H9 (cell line): ENCODE results near the gene TENM4. TPM values are rescaled to one million over a fixed set of nuclear protein-coding genes. Genes with fewer than 3 reads are reported as not detected.

ENCODE experiments used
- DNase-seq: peaks from one replicate; pipeline ENCODE4 v3.0.0-alpha.2; 2017
- H2AFZ ChIP-seq: one replicate; pipeline ENCODE4 v1.6.1; 2013; ENCODE audit warnings: mild to moderate bottlenecking, low read length, control low read depth, moderate library complexity
- H2AK5ac ChIP-seq: 2 replicates; pipeline ENCODE4 v1.6.1; 2013; ENCODE audit warnings: low read length, control low read depth, mixed read lengths; ENCODE audit not compliant: insufficient read length
- H2BK120ac ChIP-seq: one replicate; pipeline ENCODE4 v1.6.1; 2013; ENCODE audit warnings: low read depth, mild to moderate bottlenecking, low read length, control low read depth, inconsistent platforms; ENCODE audit not compliant: poor library complexity, severe bottlenecking
- H2BK12ac ChIP-seq: 2 replicates; pipeline ENCODE4 v1.6.1; 2013; ENCODE audit warnings: low read length, control low read depth, mixed read lengths, low read depth; ENCODE audit not compliant: insufficient read length
- H2BK15ac ChIP-seq: 2 replicates; pipeline ENCODE4 v1.6.1; 2013; ENCODE audit warnings: low read depth, low read length, control low read depth
- H2BK20ac ChIP-seq: one replicate; pipeline ENCODE4 v1.6.1; 2013; ENCODE audit warnings: low read depth, mild to moderate bottlenecking, low read length, control low read depth, inconsistent platforms; ENCODE audit not compliant: poor library complexity, severe bottlenecking
- H2BK5ac ChIP-seq: 2 replicates; pipeline ENCODE4 v1.6.1; 2013; ENCODE audit warnings: low read length, control low read depth, mixed read lengths; ENCODE audit not compliant: insufficient read length
- H3K14ac ChIP-seq: 2 replicates; pipeline ENCODE4 v1.6.1; 2013; ENCODE audit warnings: low read length, control low read depth; ENCODE audit not compliant: insufficient read depth
- H3K18ac ChIP-seq: 2 replicates; pipeline ENCODE4 v1.6.1; 2013; ENCODE audit warnings: low read depth, mild to moderate bottlenecking, mixed read lengths, low read length, control low read depth; ENCODE audit not compliant: insufficient read length
- H3K23ac ChIP-seq: 2 replicates; pipeline ENCODE4 v1.6.1; 2013; ENCODE audit warnings: low read length, control low read depth, mixed read lengths, low read depth; ENCODE audit not compliant: insufficient read length
- H3K23me2 ChIP-seq: 2 replicates; pipeline ENCODE4 v1.6.1; 2013; ENCODE audit warnings: low read depth, mild to moderate bottlenecking, mixed read lengths, low read length, control low read depth; ENCODE audit not compliant: insufficient read length, poor library complexity, severe bottlenecking
- H3K27ac ChIP-seq: 2 replicates; pipeline ENCODE4 v1.5.1; 2013; ENCODE audit warnings: low read length, control low read depth, mixed read lengths, low read depth; ENCODE audit not compliant: insufficient read length
- H3K27me3 ChIP-seq: 2 replicates; pipeline ENCODE4 v1.6.1; 2013; ENCODE audit warnings: low read length, control low read depth, inconsistent platforms; ENCODE audit not compliant: insufficient read depth
- H3K4ac ChIP-seq: 2 replicates; pipeline ENCODE4 v1.6.1; 2013; ENCODE audit warnings: low read depth, mild to moderate bottlenecking, control low read depth, inconsistent platforms, low read length, moderate library complexity
- H3K4me1 ChIP-seq: 2 replicates; pipeline ENCODE4 v1.6.1; 2013; ENCODE audit warnings: low read length, control low read depth, inconsistent platforms; ENCODE audit not compliant: insufficient read depth
- H3K4me2 ChIP-seq: 2 replicates; pipeline ENCODE4 v1.6.1; 2013; ENCODE audit warnings: low read length, control low read depth, mixed read lengths; ENCODE audit not compliant: insufficient read length, insufficient read depth
- H3K56ac ChIP-seq: 2 replicates; pipeline ENCODE4 v1.6.1; 2013; ENCODE audit warnings: low read depth, mild to moderate bottlenecking, mixed read lengths, low read length, control low read depth; ENCODE audit not compliant: insufficient read length
- H3K79me1 ChIP-seq: 2 replicates; pipeline ENCODE4 v1.6.1; 2013; ENCODE audit warnings: low read depth, mild to moderate bottlenecking, moderate library complexity, low read length, control low read depth, inconsistent platforms; ENCODE audit not compliant: insufficient read depth, poor library complexity, severe bottlenecking
- H3K79me2 ChIP-seq: 2 replicates; pipeline ENCODE4 v1.6.1; 2013; ENCODE audit warnings: low read length, control low read depth, inconsistent platforms; ENCODE audit not compliant: insufficient read depth
- H3K9ac ChIP-seq: 2 replicates; pipeline ENCODE4 v1.6.1; 2013; ENCODE audit warnings: low read length, control low read depth, mixed read lengths; ENCODE audit not compliant: insufficient read length; ENCODE audit errors: extremely low read depth
- H3K9me3 ChIP-seq: one replicate; pipeline ENCODE4 v1.6.1; 2013; ENCODE audit warnings: low read depth, low read length, inconsistent platforms; ENCODE audit not compliant: control insufficient read depth
- H3T11ph ChIP-seq: one replicate; pipeline ENCODE4 v1.6.1; 2013; ENCODE audit warnings: mild to moderate bottlenecking, low read length, control low read depth, inconsistent platforms
- H4K20me1 ChIP-seq: one replicate; pipeline ENCODE4 v1.6.1; 2013; ENCODE audit not compliant: control insufficient read depth, insufficient read length, insufficient read depth
- H4K5ac ChIP-seq: 2 replicates; pipeline ENCODE4 v1.6.1; 2013; ENCODE audit warnings: low read depth, mild to moderate bottlenecking, mixed read lengths, low read length, control low read depth; ENCODE audit not compliant: insufficient read length
- H4K8ac ChIP-seq: replicated peaks from 2 replicates; pipeline ENCODE4 v1.6.1; 2013; ENCODE audit warnings: low read length, control low read depth, mixed read lengths, low read depth; ENCODE audit not compliant: insufficient read length
- H4K91ac ChIP-seq: 2 replicates; pipeline ENCODE4 v1.6.1; 2013; ENCODE audit warnings: low read depth, mild to moderate bottlenecking, moderate library complexity, mixed read lengths, low read length, control low read depth; ENCODE audit not compliant: insufficient read length
- H3K27ac Mint-ChIP-seq, 3 experiments: 2 replicates in 2 of 3; 3 replicates in 1 of 3; pipeline ENCODE4 v1.8.0; 2020 to 2021; ENCODE audit warnings: mixed read lengths in 3 of 3, mild to moderate bottlenecking in 1 of 3, moderate library complexity in 1 of 3
- H3K27me3 Mint-ChIP-seq: 2 replicates; pipeline ENCODE4 v1.8.0; 2021; ENCODE audit warnings: low read depth, mild to moderate bottlenecking, moderate library complexity, mixed read lengths
- H3K36me3 Mint-ChIP-seq, 3 experiments: 2 replicates in 2 of 3; 3 replicates in 1 of 3; pipeline ENCODE4 v1.8.0; 2020 to 2021; ENCODE audit warnings: low read depth in 3 of 3, mixed read lengths in 3 of 3; ENCODE audit not compliant: insufficient read depth in 1 of 3
- H3K4me1 Mint-ChIP-seq, 2 experiments: 2 replicates each; pipeline ENCODE4 v1.8.0; 2020; ENCODE audit warnings: mixed read lengths in 2 of 2
- H3K4me3 Mint-ChIP-seq, 2 experiments: 2 replicates in 1 of 2; 3 replicates in 1 of 2; pipeline ENCODE4 v1.8.0; 2020 to 2021; ENCODE audit warnings: mild to moderate bottlenecking in 2 of 2, mixed read lengths in 2 of 2, moderate library complexity in 1 of 2
- H3K9me3 Mint-ChIP-seq, 2 experiments: 2 replicates in 1 of 2; 3 replicates in 1 of 2; pipeline ENCODE4 v1.8.0; 2020; ENCODE audit warnings: mild to moderate bottlenecking in 2 of 2, mixed read lengths in 2 of 2, moderate library complexity in 1 of 2
- CTCF ChIP-seq: fragments of 200-600 bp; sonication (generic); conservative IDR thresholded peaks from 3 replicates; pipeline ENCODE4 v1.8.0; 2021; ENCODE audit warnings: antibody characterized with exemption, mild to moderate bottlenecking
- WGBS: extraction: QIAGEN DNeasy Blood & Tissue Kit; methylation state at CpG from one replicate; pipeline ENCODE4 v1.1.7; 2013; ENCODE audit warnings: missing lambda C conversion rate, low lambda C conversion rate, mixed read lengths; ENCODE audit not compliant: insufficient read length; ENCODE audit errors: extremely low coverage; 5-methylcytosine and 5-hydroxymethylcytosine counted together
- total RNA-seq: library from RNA; stranded (reverse); gene quantifications from 2 replicates; pipeline ENCODE4 v1.2.1, GENCODE V29; 2021

The TENM4 gene
- total RNA-seq, 1 experiment from 2014 or later = 4.6 TPM

- no peak overlapping the region for H3K14ac ChIP-seq
- no peak overlapping the region for H2BK15ac ChIP-seq
- H3K27ac ChIP-seq = no peak overlapping the region
- H2BK120ac ChIP-seq = no peak overlapping the region
- H2BK20ac ChIP-seq = no peak overlapping the region
- H2BK12ac ChIP-seq = no peak overlapping the region
- TF ChIP-seq CTCF = no peak
- DNase-seq = no peak
- H4K20me1 ChIP-seq = no peaks in the 10 kb centered on the region
- WGBS = no CpG with 5 or more reads among the region's 4 CpGs
- no peak overlapping the region for H4K5ac ChIP-seq
- no peaks in the 10 kb centered on the region for H3K27me3 Mint-ChIP-seq
- no peak overlapping the region for H2AFZ ChIP-seq
- H3K9me3 ChIP-seq = no peaks in the 10 kb centered on the region
- H2BK5ac ChIP-seq = no peak overlapping the region
- no peak overlapping the region for H3T11ph ChIP-seq
- H3K36me3 Mint-ChIP-seq = no peaks in the 10 kb centered on the region
- no peak overlapping the region for H3K4ac ChIP-seq
- no peaks in the 10 kb centered on the region for H3K79me2 ChIP-seq
- no peak overlapping the region for H3K4me3 Mint-ChIP-seq
- H3K23me2 ChIP-seq = no peaks in the 10 kb centered on the region
- no peak overlapping the region for H3K18ac ChIP-seq
- H3K79me1 ChIP-seq = no peaks in the 10 kb centered on the region
- H3K27ac Mint-ChIP-seq = no peak overlapping the region
- no peak overlapping the region for H4K91ac ChIP-seq
- H2AK5ac ChIP-seq = no peak overlapping the region
- H4K8ac ChIP-seq = no peak overlapping the region
- H3K9ac ChIP-seq = no peak overlapping the region
- no peak overlapping the region for H3K4me2 ChIP-seq
- H3K9me3 Mint-ChIP-seq = no peaks in the 10 kb centered on the region; a peak in 1 of 5 replicates
- H3K23ac ChIP-seq = no peak overlapping the region
- no peaks in the 10 kb centered on the region for H3K27me3 ChIP-seq
- no peaks in the 10 kb centered on the region; the same call in 1 of the 2 replicates for H3K4me1 ChIP-seq
- no peak overlapping the region for H3K56ac ChIP-seq
- peaks cover 16 to 26% of the 10 kb centered on the region in 2 experiments for H3K4me1 Mint-ChIP-seq
Measured at GRCh38 chr11:79258576-79258975, 182.3 kb downstream of the TENM4 start.
